GM19240 (cell line): ENCODE data around the gene INPP5E.
A peak's percentile ranks its signal among the peaks of the same experiment; 100 is the strongest.
"Not testable (repeated sequence)": the region's sequence is repeated elsewhere in the genome, so short reads cannot be mapped to it uniquely, and the experiment has no call there.

Experiments
- DNase-seq: peaks from one replicate; pipeline ENCODE4 v3.0.0; 2011; ENCODE audit warnings: low spot score; ENCODE audit not compliant: insufficient read length

Gene INPP5E

DNA sequence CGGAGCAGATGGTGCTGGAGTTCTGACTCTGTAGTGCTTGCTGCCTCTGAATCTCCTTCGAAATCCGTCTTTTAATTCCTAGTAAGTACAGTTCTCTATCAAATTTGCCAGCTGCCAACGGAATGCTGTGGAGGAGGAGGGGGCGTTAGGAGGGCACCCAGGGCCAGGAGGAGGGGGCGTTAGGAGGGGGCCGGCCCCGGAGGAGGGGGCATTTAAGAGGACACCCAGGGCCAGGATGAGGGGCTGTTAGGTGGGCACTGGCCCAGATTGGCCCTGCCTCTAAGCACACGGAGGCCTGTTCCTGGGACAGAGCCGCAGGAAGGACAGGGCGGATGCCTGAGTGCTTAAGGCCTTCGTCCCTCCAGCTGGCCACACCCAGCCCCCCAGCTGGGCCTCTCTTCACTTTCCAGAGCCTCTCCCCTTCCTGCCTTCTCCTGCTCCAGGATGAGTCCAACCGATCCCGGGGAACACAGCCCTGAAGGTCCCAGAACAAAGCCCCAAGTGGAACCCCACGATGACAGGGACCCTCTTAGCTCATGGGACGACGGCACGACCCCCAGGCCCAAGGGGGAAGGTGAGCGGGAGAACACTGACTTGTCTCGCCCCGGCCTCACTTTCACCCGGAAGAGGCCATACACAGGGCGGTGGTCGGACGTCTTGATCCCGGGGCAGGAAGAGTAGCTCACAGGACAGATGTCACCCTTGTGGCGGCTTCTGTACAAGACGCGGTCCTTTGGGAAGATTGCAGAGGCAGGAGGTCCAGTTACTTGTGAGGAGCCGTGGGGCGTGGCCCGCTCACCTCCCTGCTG, 9.8 kb downstream of the INPP5E start:
- no peak for DNase-seq

DNA sequence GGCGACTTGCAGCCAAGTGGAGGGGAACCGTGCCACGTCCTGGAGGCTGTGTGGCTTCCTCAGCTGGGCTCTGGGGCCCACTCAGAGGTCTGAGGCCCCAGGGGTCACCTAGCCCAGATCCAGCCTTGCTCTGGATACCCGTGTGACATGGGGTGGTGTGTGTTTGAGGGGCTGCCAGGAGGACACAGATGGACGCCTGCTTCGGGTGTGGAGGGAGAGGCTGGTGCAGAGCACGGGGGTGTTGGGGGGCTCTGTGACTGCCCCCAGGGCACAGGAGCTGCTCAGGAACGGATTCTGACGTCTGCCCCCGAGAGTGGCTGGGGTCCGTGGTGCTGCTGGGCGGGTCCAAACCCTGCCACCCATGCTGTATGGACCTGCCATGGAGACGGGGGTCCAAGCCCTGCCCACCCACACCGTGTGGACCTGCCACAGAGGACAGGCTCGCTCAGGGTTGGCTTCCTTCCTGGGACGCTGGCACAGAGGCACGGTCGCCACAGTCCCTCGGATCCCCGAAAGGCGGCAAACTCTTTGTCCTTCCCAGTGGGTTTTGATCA, 10.5 kb downstream of the INPP5E start:
- no peak for DNase-seq

DNA sequence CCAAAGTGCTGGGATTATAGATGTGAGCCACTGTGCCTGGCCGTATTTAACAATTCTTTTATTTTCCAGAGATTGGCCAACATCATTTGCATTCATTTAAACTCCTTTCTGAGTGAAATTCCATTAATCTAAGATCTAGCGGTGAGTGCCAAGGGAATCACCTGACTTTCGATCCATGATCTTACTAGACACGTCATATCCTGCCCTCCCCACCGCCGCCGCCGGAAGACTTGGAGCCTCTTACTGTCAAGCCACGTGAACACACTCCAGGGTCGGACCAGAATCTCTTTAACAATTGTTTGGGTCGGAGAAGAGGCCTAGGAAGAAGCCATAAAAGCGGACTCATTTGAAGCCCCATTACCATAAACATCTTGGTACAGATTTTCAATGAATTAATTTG, 12.9 kb downstream of the INPP5E start:
- no peak for DNase-seq

DNA sequence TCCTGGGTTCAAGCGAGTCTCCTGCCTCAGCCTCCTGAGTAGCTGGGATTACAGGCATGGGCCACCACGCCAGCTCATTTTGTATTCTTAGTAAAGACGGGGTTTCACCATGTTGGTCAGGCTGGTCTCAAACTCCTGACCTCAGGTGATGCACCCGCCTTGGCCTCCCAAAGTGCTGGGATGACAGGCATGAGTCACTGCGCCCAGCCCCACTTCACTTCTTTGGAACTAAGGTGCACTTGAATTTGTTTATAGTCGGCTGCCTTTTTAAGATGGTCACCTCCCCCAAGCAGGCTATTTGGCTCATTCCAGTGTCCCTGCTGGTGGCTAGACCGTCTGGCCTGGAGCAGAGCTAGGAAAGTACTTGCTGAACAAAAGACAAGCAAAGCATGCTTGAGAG, 14.3 kb downstream of the INPP5E start:
- DNase-seq = not testable (repeated sequence)

DNA sequence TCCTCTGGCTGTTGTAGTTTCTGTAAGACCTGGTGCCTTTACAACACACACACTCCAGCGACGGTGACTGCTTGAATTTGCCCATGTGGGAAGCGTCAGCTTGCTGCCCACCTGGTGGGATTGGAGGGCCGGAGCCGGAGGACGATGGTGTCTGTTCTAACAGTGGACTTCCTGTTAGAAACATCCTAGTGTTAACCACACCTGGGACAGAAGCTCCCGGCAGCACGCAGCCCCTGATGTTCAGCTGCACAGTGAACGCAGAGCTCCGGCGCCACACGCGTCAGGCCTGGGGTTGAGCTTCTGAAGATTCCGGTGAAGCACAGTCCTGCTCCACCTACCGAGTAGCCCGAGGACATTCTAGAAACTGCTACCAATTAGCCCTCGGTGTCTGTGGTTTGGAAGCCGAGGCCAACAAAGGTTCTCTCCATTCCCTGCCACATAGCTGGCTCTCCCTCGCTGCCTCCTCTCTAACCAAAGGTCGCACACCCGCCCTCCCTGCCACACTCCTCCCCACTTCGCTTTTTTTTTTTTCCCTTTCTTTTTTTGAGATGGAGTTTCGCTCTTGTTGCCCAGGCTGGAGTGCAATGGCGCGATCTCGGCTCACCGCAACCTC, 14.8 kb downstream of the INPP5E start:
- no peak for DNase-seq

DNA sequence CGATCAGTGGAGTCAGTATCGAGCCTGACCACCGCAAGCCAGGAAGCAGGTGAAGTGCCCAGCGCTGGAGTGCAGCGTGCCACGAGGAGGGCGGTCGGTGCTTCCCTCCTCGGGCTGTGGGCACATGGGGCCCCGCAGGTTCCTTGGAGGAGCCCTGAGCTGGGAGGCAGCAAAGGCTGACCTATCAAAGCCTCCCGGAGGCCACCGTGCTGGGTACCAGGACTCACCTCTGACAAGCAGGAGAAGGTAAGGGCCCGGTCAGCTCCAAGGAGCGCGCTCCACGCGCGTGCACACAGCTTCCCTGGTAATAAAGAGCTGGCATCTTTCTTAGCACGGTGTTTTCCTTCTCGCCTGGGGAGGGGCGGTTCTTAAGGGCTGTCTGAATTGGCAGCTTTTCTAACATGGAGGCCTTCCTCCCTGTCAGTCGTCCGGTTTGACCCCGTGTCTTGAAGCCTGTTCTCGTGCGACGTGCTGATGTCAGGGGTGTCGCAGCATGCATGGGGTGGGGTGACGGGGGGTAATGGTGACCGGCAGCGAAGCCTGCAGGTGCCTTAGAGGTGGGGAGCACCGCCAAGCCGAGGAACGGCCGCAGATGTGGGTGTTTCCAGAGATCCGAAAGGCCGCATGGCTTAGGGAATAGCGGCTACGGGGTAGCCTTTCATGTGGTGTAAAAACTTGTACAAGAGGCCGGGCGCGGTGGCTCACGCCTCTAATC, 16.1 kb downstream of the INPP5E start:
- no peak for DNase-seq

DNA sequence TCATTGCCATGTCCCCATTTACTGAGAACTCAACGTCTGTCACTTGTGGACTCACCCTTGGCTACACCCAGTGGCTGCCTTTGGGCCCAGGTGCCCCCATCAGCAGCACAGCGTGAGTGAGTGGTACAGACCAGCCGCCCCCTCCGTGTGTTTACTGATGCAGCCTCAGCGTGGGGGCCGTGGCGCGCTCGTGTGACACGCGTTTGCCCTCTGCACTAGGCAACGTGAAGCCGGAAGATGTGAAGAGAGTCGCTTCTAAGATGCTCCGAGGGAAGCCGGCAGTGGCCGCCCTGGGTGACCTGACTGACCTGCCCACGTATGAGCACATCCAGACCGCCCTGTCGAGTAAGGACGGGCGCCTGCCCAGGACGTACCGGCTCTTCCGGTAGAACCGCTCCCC, 16.8 kb downstream of the INPP5E start:
- no peak for DNase-seq

DNA sequence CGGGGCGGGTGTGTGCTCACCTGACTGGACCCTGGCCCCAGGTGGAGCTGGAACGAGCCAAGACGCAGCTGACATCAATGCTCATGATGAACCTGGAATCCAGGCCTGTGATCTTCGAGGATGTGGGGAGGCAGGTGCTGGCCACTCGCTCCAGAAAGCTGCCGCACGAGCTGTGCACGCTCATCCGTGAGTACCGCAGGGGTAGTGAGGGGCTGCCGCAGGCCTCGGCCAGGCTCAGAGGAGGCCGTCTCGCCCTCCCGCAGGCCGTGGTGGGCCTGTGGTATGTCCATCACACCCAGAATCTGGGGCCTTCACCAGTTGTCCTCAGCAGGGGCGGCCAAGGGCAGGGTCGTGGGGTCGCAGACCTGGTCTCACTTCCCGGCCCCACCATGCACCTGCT, 17.9 kb downstream of the INPP5E start:
- DNase-seq = no peak

DNA sequence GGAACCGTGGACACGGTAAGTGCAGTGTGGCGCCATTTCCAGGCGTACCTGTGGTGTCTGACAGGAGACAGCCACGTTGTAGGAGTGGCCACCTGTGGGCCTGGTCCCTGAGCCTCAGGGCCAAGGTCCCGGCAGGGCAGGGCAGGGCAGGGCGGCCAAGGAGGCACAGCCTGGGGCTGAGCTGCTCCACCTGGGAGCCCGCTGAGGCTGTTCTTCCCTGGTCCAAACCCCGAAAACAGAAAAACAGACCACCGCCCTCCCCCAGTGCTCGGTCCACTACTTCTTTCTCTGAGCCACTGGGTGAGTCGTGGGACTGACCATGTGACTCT, 20.6 kb downstream of the INPP5E start:
- DNase-seq = no peak

DNA sequence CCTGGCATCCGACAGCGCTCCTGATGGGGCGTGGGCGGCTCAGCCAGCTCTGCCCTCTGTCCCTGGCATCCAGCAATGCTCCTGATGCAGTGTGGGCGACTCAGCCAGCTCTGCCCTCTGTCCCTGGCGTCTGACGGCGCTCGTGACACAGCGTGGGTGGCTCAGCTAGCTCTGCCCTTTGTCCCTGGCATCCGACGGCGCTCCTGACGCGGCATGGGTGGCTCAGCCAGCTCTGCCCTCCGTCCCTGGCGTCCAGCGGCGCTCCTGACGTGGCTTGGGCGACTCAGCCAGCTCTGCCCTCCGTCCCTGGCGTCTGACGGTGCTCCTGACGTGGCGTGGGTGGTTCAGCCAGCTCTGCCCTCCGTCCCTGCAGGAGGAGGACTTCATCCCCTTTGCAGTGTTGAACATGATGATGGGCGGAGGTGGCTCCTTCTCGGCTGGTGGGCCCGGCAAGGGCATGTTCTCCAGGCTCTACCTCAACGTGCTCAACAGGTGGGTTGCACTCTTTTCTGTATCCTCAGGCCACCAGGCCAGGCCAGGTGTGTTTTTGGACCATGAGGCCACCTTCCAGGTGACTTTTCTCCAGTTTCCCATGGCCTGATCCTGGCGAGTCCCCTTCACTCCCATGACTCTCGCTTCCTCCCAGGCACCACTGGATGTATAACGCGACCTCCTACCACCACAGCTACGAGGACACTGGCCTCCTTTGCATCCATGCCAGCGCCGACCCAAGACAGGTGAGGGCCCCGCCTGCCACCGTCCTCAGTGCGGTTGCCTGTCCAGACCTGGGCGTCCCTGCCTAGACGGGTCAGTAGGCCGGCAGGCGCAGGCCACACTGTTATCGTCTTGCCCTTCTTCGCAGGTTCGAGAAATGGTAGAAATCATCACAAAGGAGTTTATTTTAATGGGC, 21.2 kb downstream of the INPP5E start:
- no peak for DNase-seq

DNA sequence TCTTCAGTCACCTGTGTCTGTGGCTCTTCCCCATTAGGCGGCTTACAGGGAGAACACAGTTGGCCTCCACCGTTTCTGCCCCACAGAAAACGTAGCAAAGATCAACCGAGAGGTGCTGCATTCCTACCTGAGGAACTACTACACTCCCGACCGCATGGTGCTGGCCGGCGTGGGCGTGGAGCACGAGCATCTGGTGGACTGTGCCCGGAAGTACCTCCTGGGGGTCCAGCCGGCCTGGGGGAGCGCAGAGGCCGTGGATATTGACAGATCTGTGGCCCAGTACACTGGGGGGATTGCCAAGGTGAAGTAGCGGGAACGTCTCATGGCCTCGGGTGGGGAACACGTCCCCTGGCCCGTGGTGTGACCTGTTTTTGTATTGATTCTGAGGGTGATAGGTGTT, 22.7 kb downstream of the INPP5E start:
- no peak for DNase-seq

DNA sequence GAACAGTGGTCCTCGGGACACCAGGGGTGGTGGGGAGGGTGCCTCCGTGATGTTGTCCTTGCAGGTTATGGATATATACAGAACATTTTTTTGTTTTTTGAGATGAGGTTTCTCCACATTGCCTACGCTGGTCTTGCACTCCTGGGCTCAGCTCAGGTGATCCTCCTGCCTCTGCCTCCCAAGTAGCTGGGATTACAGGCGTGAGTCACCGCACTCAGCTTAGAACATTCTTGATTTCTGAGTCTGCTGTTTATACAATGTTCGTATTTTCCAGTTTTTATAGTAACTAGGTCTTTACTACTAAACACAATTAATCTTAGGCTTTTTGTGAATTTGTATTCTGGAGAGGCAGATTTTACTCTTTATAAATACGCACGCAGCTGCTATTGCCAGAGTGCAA, 23.2 kb downstream of the INPP5E start:
- no peak for DNase-seq

DNA sequence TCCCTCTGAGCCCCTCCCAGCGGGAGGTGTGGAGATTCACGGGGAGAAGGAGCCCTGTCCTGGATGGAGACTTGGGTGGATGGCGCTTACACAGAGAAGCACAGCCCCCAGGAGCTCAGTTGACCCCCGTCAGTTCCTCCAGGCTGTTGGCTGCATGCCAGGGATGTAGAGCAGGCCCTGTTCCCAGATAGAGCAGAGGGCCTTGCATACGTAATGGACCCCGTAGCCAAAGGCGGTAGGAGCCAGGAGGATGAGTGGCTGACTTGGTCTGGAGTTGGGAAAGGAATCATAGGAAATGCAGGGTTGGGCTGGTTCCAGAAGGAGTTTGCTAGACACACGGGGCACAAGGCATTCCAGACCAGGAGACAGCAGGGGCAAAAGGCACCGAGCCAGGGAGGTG, 26.7 kb downstream of the INPP5E start:
- DNase-seq = no peak

DNA sequence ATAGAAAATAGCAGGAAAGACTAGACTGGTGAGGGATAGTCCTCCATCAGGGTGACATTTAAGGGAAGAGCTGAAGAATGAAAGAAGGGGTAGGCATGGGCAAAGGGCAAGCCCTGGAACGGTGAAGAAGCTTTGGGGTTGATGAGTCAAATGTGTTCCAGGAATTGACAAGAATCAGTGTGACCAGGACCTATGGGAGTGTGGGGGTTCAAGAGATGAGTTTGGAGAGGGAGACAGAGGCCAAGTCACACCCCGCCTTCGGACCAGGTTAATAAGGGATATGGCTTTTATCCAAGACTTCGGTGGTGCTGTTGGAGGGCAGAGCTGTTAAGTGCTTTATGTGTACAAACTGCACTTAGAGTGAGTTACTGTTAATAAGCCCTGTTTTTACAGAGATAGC, 28.3 kb downstream of the INPP5E start:
- DNase-seq = no peak

DNA sequence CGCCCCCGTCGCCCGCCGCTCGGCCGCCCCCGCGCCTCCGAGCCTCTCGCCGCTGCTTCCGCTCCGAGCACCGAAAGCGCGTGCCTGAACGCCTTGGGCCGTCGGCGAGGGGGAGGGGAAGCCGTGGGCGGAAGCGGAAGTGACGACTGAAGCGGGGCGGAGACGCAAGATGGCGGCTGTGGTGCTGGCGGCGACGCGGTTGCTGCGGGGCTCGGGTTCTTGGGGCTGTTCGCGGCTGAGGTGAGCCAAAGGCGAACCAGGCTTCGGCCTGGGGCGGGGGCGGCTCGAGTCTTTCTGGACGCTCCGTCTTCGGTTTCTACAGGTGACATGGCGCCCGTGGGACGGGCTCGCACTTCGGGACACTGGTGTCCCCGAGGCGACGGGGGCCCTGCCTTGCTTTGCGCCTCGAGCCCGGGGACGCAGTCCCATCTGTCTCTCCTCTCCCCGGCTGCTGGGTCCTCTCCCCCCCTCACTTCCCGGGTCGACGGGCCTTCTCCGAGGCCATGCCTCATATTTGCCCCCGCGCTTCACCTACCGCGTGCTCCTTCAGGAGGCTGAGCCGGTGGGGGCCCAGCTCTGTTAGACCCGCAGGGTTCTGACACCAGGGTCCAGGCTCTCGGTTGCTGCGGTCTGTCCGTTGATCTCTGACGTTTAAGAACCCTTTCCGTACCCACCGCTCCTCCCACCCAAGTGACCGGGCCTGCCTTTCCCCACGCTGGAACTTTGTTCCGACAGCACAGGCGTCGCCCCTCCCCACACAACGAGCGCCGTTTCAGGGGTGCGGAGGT, 29.0 kb downstream of the INPP5E start, which contains the start of the genes ENTR1 and PMPCA:
Gene ENTR1, minus strand, starts transcription at position 115 of the 788 bp plus-strand sequence. CDS start 217 bp downstream, outside the sequence.
Gene PMPCA, plus strand, starts transcription at position 159 of the 788 bp plus-strand sequence. Its CDS starts 11 bp downstream, at position 170.
- peak; percentile 98 for DNase-seq

DNA sequence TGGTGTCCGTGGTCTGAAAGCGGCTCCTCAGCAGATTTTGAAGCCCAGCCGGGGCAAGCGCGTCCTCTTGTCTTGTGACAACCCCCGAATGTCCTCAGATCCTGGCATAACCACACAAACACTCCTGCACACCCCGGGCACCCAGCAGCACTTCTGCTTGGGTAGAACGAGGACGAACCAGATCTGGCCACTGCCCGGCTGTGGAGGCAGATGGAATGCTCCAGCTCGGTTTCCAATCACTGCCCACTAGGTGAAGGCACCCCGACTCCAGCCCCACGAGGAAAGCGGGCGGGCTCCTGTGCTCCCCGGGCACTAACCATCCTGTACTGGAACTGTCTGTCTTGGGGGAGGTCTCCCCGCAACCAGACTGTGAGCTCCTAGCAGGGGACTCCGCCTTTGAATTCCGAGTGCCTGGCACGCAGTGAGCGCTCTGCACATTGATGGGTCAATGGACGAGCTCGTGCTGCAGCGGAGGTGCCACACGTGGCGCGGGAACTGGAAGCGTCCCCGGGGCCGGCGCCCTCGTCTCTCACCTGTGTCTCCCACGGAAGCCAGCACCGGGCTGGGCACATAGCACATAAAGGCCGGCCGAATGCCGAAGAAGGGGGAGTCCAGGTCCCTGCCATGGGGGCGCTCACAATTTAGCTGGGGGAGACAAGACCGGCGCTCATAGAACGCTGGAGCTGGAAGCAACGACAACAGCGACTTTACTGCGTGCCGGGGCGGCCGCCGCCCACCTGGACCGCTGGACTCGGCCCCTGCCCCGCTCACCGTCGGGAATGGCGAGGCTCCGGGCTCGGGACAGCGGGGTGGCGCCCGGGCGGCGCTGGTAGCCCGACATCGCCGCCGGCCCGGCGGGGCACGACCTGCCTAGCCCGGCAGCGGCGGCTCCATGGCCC, 29.8 kb downstream of the INPP5E start:
- peak; percentile 33 for DNase-seq

DNA sequence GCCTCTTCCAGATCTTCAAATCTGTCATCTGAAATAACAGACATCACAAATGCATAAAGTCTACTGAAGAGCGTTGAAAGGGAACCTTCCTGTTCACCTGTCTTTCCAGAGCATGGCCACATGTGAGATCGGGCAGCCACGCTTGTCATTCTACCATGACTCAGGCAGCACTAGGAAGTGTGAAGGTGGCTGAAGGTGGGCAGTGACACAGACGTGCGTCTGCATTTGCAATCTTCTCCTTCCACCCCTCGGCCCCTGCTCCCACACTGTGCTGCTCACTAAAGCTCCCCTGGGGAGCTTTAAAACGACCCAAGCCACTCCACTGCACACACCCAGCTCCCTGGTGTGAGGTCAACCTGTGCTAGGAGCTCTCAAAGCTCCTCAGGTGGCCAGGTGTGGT, 31.7 kb downstream of the INPP5E start:
- no peak for DNase-seq

DNA sequence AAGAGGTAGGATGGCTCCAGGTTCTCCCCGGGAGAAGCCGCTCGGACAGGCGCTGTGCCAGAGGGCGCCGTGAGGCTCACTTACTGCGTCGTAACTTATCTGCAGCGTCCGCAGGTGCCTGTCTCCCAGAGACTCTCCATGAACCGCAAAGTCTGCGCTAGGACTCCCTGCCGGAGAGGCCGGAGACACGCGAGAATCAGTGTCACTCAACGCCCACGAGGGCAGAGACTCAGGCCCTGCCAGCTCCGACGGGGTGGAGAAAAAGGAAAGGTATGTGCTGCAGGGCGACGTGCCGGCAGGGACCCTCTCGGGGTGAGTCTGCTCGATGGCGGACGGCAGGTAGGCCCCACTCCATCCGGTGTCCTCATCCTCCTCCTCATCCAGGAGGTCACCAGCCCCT, 32.6 kb downstream of the INPP5E start:
- not testable (repeated sequence) for DNase-seq

DNA sequence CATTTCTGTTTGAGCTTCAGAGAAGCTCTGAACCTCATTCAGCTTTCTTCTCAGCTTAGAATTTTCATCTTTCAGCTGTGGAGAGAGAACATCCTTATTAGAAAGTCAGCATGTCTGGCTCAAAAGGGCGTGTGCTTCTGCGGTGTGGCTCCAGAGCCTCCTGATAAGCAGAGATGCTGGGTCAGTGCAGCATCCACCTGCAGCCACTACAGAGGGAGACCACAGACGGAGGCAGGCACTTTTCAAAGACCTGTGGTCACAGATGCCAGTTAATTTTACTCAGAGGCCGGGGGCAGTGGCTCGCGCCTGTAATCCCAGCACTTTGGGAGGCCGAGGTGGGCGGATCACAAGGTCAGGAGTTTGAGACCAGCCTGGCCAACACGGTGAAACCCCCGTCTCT, 33.7 kb downstream of the INPP5E start:
- peak; percentile 49 for DNase-seq
